SK-N-SH treated with all-trans-retinoic acid at 6 μM for 48 hours (cell line): ENCODE measurements around the gene RPUSD2.
"Not testable (repeated sequence)": the region's sequence is repeated elsewhere in the genome, so short reads cannot be mapped to it uniquely, and the experiment has no call there.

ENCODE experiments used
- ATAC-seq: fragments of 200-7000 bp; cut with Tn5 transposase; 3 replicates; pipeline ENCODE4 v1.9.1; 2020; ENCODE audit warnings: mild to moderate bottlenecking, moderate library complexity
- ARNTL ChIP-seq: fragments of 450-650 bp; formaldehyde crosslinking; IDR thresholded peaks from 2 replicates; pipeline ENCODE4 v1.5.0; 2020; ENCODE audit warnings: low read depth, mild to moderate bottlenecking, moderate library complexity, borderline replicate concordance
- BACH2 ChIP-seq: fragments of 250-450 bp; sonication (Bioruptor Pico); IDR thresholded peaks from 2 replicates; pipeline ENCODE4 v1.9.0; 2021; ENCODE audit warnings: mild to moderate bottlenecking, borderline replicate concordance
- CSRNP3 ChIP-seq: fragments of 250-450 bp; sonication (Bioruptor Pico); IDR thresholded peaks from 2 replicates; pipeline ENCODE4 v1.5.1; 2021; ENCODE audit warnings: mild to moderate bottlenecking, moderate library complexity
- ESRRG ChIP-seq: fragments of 250-450 bp; sonication (Bioruptor Pico); IDR thresholded peaks from 2 replicates; pipeline ENCODE4 v1.6.1; 2021; ENCODE audit warnings: mild to moderate bottlenecking
- GLIS3 ChIP-seq: fragments of 250-450 bp; sonication (Bioruptor Pico); IDR thresholded peaks from 2 replicates; pipeline ENCODE4 v1.5.0; 2020; ENCODE audit warnings: mild to moderate bottlenecking, moderate library complexity
- OSR1 ChIP-seq: fragments of 250-450 bp; sonication (Bioruptor Pico); IDR thresholded peaks from 2 replicates; pipeline ENCODE4 v1.8.0; 2022; ENCODE audit warnings: moderate library complexity, mild to moderate bottlenecking, inconsistent platforms
- POU6F1 ChIP-seq: fragments of 250-450 bp; sonication (Bioruptor Pico); IDR thresholded peaks from 2 replicates; pipeline ENCODE4 v1.8.0; 2021; ENCODE audit warnings: low read depth, mild to moderate bottlenecking, moderate library complexity, borderline replicate concordance
- PPARA ChIP-seq: fragments of 250-450 bp; sonication (Bioruptor Pico); IDR thresholded peaks from 2 replicates; pipeline ENCODE4 v1.5.0; 2020; ENCODE audit warnings: mild to moderate bottlenecking, borderline replicate concordance
- RARB ChIP-seq: fragments of 250-450 bp; sonication (Bioruptor Pico); IDR thresholded peaks from 2 replicates; pipeline ENCODE4 v1.8.0; 2021; ENCODE audit warnings: mild to moderate bottlenecking, moderate library complexity
- SNAI2 ChIP-seq: fragments of 250-450 bp; sonication (Bioruptor Pico); IDR thresholded peaks from 2 replicates; pipeline ENCODE4 v1.5.0; 2020; ENCODE audit warnings: mild to moderate bottlenecking, moderate library complexity
- TCF4 ChIP-seq: fragments of 250-450 bp; sonication (Bioruptor Pico); IDR thresholded peaks from 2 replicates; pipeline ENCODE4 v1.8.0; 2021; ENCODE audit warnings: mild to moderate bottlenecking, moderate library complexity, borderline replicate concordance
- TOX ChIP-seq: fragments of 250-450 bp; sonication (Bioruptor Pico); IDR thresholded peaks from 2 replicates; pipeline ENCODE4 v1.8.0; 2021; ENCODE audit warnings: mild to moderate bottlenecking, moderate library complexity, borderline replicate concordance
- TSHZ2 ChIP-seq: fragments of 250-450 bp; sonication (Bioruptor Pico); IDR thresholded peaks from 2 replicates; pipeline ENCODE4 v1.5.0; 2020; ENCODE audit warnings: mild to moderate bottlenecking, moderate library complexity
- ZC3H10 ChIP-seq: fragments of 250-450 bp; sonication (Bioruptor Pico); IDR thresholded peaks from 2 replicates; pipeline ENCODE4 v1.5.1; 2021; ENCODE audit warnings: mild to moderate bottlenecking, moderate library complexity
- ZNF565 ChIP-seq: fragments of 450-650 bp; formaldehyde crosslinking; conservative IDR thresholded peaks from 2 replicates; pipeline ENCODE4 v1.5.0; 2020; ENCODE audit warnings: low read depth, mild to moderate bottlenecking, moderate library complexity
- ZNF70 ChIP-seq: fragments of 450-650 bp; formaldehyde crosslinking; IDR thresholded peaks from 2 replicates; pipeline ENCODE4 v1.5.0; 2020; ENCODE audit warnings: mild to moderate bottlenecking, moderate library complexity
- TF ChIP-seq, protein P1 (sequence below): fragments of 250-450 bp; sonication (Bioruptor Pico); IDR thresholded peaks from 2 replicates; pipeline ENCODE4 v1.8.0; 2020; ENCODE audit warnings: mild to moderate bottlenecking, moderate library complexity, borderline replicate concordance

The RPUSD2 gene

GRCh38 chr15:40575113-40575512 is 6.0 kb downstream of the RPUSD2 start (continued):
- no peak for TF ChIP-seq SNAI2
- TF ChIP-seq, all 23 proteins: peak for 0

GRCh38 chr15:40576914-40577313 is 7.8 kb downstream of the RPUSD2 start:
- ATAC-seq, result not testable (repeated sequence)

DNA sequence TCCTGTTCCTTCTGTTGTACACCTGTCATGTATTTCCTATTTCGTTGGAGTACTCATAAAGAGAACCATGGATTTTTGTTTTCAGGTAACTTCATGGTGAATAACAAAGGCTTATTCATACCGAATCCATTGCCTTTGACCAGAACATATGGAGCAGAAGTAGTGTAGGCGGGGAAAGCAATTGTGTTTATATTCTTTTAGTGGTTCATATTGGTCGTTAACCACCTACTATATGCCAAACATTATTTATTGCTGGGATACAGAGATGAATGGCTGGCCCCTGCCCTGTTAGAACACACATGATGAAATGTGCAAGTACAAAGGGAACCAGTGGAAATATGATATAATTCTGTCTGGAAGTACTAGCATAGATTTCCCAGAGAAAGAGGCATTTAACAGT is 9.8 kb downstream of the RPUSD2 start:
- ATAC-seq, result no peak
- TF ChIP-seq CSRNP3 (CRISPR knock-in tag) (no peak), ARNTL (CRISPR knock-in tag) (no peak), ESRRG (CRISPR knock-in tag) (no peak), OSR1 (no peak), POU6F1 (no peak), BACH2 (CRISPR knock-in tag) (no peak), ZNF565 (CRISPR knock-in tag) (no peak), TOX (CRISPR knock-in tag) (no peak)
- TF ChIP-seq, all 23 proteins: peak for 0

DNA sequence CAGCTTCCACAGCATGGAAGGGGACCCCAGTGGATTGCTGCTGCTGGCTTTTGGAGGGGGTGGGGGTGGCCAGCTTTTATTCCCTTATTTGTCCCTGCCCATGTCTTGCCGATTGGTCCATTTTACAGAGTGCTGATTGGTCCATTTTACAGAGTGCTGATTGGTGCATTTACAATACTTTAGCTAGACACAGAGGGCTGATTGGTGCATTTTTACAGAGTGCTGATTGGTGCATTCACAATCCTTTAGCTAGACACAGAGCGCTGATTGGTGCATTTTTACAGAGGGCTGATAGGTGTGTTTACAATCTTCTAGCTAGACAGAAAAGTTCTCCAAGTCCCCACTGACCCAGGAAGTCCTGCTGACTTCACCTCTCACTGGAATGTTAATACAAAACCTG is 12.7 kb downstream of the RPUSD2 start:
- ATAC-seq, result not testable (repeated sequence)

GRCh38 chr15:40582726-40583246 is 13.7 kb downstream of the RPUSD2 start:
- ATAC-seq, result no peak
- TF ChIP-seq TCF4 (CRISPR knock-in tag) (no peak), ZNF70 (CRISPR knock-in tag) (no peak), RARB (CRISPR knock-in tag) (no peak), GLIS3 (CRISPR knock-in tag) (no peak), ARNTL (CRISPR knock-in tag) (no peak), OSR1 (no peak), ZNF565 (CRISPR knock-in tag) (no peak), ESRRG (CRISPR knock-in tag) (no peak), POU6F1 (no peak), TSHZ2 (no peak), PPARA (CRISPR knock-in tag) (no peak), SNAI2 (no peak), ZC3H10 (CRISPR knock-in tag) (no peak), TOX (CRISPR knock-in tag) (no peak)
- TF ChIP-seq, protein P1, sequence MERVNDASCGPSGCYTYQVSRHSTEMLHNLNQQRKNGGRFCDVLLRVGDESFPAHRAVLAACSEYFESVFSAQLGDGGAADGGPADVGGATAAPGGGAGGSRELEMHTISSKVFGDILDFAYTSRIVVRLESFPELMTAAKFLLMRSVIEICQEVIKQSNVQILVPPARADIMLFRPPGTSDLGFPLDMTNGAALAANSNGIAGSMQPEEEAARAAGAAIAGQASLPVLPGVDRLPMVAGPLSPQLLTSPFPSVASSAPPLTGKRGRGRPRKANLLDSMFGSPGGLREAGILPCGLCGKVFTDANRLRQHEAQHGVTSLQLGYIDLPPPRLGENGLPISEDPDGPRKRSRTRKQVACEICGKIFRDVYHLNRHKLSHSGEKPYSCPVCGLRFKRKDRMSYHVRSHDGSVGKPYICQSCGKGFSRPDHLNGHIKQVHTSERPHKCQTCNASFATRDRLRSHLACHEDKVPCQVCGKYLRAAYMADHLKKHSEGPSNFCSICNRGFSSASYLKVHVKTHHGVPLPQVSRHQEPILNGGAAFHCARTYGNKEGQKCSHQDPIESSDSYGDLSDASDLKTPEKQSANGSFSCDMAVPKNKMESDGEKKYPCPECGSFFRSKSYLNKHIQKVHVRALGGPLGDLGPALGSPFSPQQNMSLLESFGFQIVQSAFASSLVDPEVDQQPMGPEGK (CRISPR knock-in tag), result no peak
